GM23338 (cell line): ENCODE results near the gene ZNF470. TPM values are rescaled to one million over a fixed set of nuclear protein-coding genes. Genes with fewer than 3 reads are reported as not detected.

ENCODE experiments used
- ATAC-seq: fragments of 200-7000 bp; cut with Tn5 transposase; 3 replicates; pipeline ENCODE4 v1.9.1; 2020
- DNase-seq: peaks from one replicate; pipeline ENCODE4 v3.0.0-alpha.2; 2015; ENCODE audit warnings: low spot score
- H2AFZ ChIP-seq: fragments of 200-600 bp; sonication (generic); 2 replicates; pipeline ENCODE4 v1.8.0; 2016; ENCODE audit warnings: antibody characterized with exemption, mild to moderate bottlenecking, moderate library complexity
- H3F3A ChIP-seq: fragments of 200-600 bp; sonication (generic); replicated peaks from 2 replicates; pipeline ENCODE4 v1.8.0; 2017; ENCODE audit warnings: antibody characterized with exemption, mixed run types, low read depth
- H3K27ac ChIP-seq: fragments of 200-600 bp; sonication (generic); 2 replicates; pipeline ENCODE4 v1.6.1; 2016; ENCODE audit warnings: low read depth
- H3K27me3 ChIP-seq: fragments of 200-600 bp; sonication (generic); 2 replicates; pipeline ENCODE4 v1.8.0; 2016; ENCODE audit warnings: mild to moderate bottlenecking, mixed run types, moderate library complexity; ENCODE audit not compliant: insufficient read depth
- H3K36me3 ChIP-seq: fragments of 200-600 bp; sonication (generic); 2 replicates; pipeline ENCODE4 v1.8.0; 2016; ENCODE audit warnings: mild to moderate bottlenecking; ENCODE audit not compliant: insufficient read depth
- H3K4me1 ChIP-seq: fragments of 200-600 bp; sonication (generic); 2 replicates; pipeline ENCODE4 v1.8.0; 2016; ENCODE audit warnings: mild to moderate bottlenecking, moderate library complexity; ENCODE audit not compliant: insufficient read depth
- H3K4me2 ChIP-seq: fragments of 200-600 bp; sonication (generic); 2 replicates; pipeline ENCODE4 v1.7.1; 2017; ENCODE audit warnings: mixed run types
- H3K4me3 ChIP-seq: fragments of 200-600 bp; sonication (generic); 2 replicates; pipeline ENCODE4 v1.6.1; 2016; ENCODE audit warnings: mixed run types
- H3K79me2 ChIP-seq: fragments of 200-600 bp; sonication (generic); replicated peaks from 2 replicates; pipeline ENCODE4 v1.8.0; 2017; ENCODE audit warnings: mild to moderate bottlenecking; ENCODE audit not compliant: insufficient read depth
- H3K9me2 ChIP-seq: fragments of 200-600 bp; sonication (generic); 2 replicates; pipeline ENCODE4 v1.8.0; 2017; ENCODE audit not compliant: insufficient read depth
- H4K20me1 ChIP-seq: fragments of 200-600 bp; sonication (generic); replicated peaks from 2 replicates; pipeline ENCODE4 v1.8.0; 2017; ENCODE audit warnings: mild to moderate bottlenecking; ENCODE audit not compliant: insufficient read depth
- H3K27ac Mint-ChIP-seq: 2 replicates; pipeline ENCODE4 v1.8.0; 2020; ENCODE audit warnings: inconsistent platforms, mild to moderate bottlenecking, moderate library complexity, mixed read lengths
- H3K27me3 Mint-ChIP-seq: 3 replicates; pipeline ENCODE4 v1.8.0; 2022; ENCODE audit warnings: low read depth, mild to moderate bottlenecking, moderate library complexity, mixed read lengths, inconsistent platforms; ENCODE audit not compliant: insufficient read depth, poor library complexity
- H3K36me3 Mint-ChIP-seq: 3 replicates; pipeline ENCODE4 v1.8.0; 2021; ENCODE audit warnings: low read depth, mild to moderate bottlenecking, inconsistent platforms, moderate library complexity, mixed read lengths
- H3K4me1 Mint-ChIP-seq: 3 replicates; pipeline ENCODE4 v1.8.0; 2020; ENCODE audit warnings: mild to moderate bottlenecking, inconsistent platforms, mixed read lengths
- H3K4me3 Mint-ChIP-seq: 3 replicates; pipeline ENCODE4 v1.8.0; 2021; ENCODE audit warnings: moderate library complexity, mild to moderate bottlenecking, inconsistent platforms, mixed read lengths
- H3K9me3 Mint-ChIP-seq: 3 replicates; pipeline ENCODE4 v1.8.0; 2020; ENCODE audit warnings: moderate library complexity, mild to moderate bottlenecking, inconsistent platforms, mixed read lengths
- CREB1 ChIP-seq: fragments of 250-450 bp; sonication (Bioruptor Pico); IDR thresholded peaks from 2 replicates; pipeline ENCODE4 v1.5.0; 2020; ENCODE audit warnings: low read depth, mild to moderate bottlenecking, moderate library complexity
- CTCF ChIP-seq, 2 experiments: fragments of 200-600 bp in 1 of 2; sonication (generic) in 1 of 2; conservative IDR thresholded peaks; 2 replicates each; pipeline versions ENCODE4 v1.5.1 to v1.6.1; 2016 to 2017; ENCODE audit warnings: antibody characterized with exemption in 2 of 2, low read depth in 2 of 2, mild to moderate bottlenecking in 2 of 2, moderate library complexity in 1 of 2
- ETS1 ChIP-seq: IDR thresholded peaks from 2 replicates; pipeline ENCODE4 v1.6.1; 2016; ENCODE audit warnings: antibody characterized with exemption
- EZH2 ChIP-seq: fragments of 200-600 bp; sonication (generic); IDR thresholded peaks from one replicate; pipeline ENCODE4 v1.8.0; 2017; ENCODE audit warnings: antibody characterized with exemption, mild to moderate bottlenecking, low read depth; ENCODE audit not compliant: unreplicated experiment
- EZH2phosphoT487 ChIP-seq: fragments of 200-600 bp; sonication (generic); IDR thresholded peaks from one replicate; pipeline ENCODE4 v1.8.1; 2018; ENCODE audit warnings: antibody characterized with exemption; ENCODE audit not compliant: unreplicated experiment
- JUNB ChIP-seq: IDR thresholded peaks from one replicate; pipeline ENCODE4 v1.6.1; 2016; ENCODE audit warnings: antibody characterized with exemption; ENCODE audit not compliant: unreplicated experiment
- POLR2AphosphoS5 ChIP-seq: IDR thresholded peaks from 2 replicates; pipeline ENCODE4 v1.6.1; 2016; ENCODE audit warnings: antibody characterized with exemption, low read depth
- REST ChIP-seq: IDR thresholded peaks from one replicate; pipeline ENCODE4 v1.6.1; 2018; ENCODE audit warnings: antibody characterized with exemption; ENCODE audit not compliant: unreplicated experiment
- STAT1 ChIP-seq: IDR thresholded peaks from one replicate; pipeline ENCODE4 v1.6.1; 2016; ENCODE audit warnings: antibody characterized with exemption; ENCODE audit not compliant: unreplicated experiment
- ZNF331 ChIP-seq: fragments of 250-450 bp; sonication (Bioruptor Pico); IDR thresholded peaks from 2 replicates; pipeline ENCODE4 v1.5.0; 2020; ENCODE audit warnings: low read depth, mild to moderate bottlenecking, moderate library complexity
- ZNF462 ChIP-seq: fragments of 250-450 bp; sonication (Bioruptor Pico); IDR thresholded peaks from 2 replicates; pipeline ENCODE4 v1.5.0; 2020; ENCODE audit warnings: mild to moderate bottlenecking, moderate library complexity
- polyA plus RNA-seq: library from polyadenylated mRNA; unstranded; fragments of >200 nt; fragmentation: Nextera tagmentation; extraction: Ambion mirVana; gene quantifications from 2 replicates; pipeline ENCODE4 v1.2.1, GENCODE V29; 2016
- total RNA-seq: library from RNA; depleted of rRNA; stranded (reverse); fragments of >200 nt; shearing (Covaris generic); gene quantifications from 2 replicates; pipeline ENCODE4 v1.2.3, GENCODE V29; 2014

The ZNF470 gene
- total and polyA plus RNA-seq, 2 experiments from 2014 or later = 5.6 to 8.7 TPM

- no peaks in the 10 kb centered on the region for H3K79me2 ChIP-seq
- no peak overlapping the region for H3K4me3 ChIP-seq
- no peak overlapping the region for H3K4me2 ChIP-seq
- no peak overlapping the region for H3K27ac ChIP-seq
- no peaks in the 10 kb centered on the region for H3K4me1 ChIP-seq
- H3K9me3 Mint-ChIP-seq = peaks cover 99% of the 10 kb centered on the region
- no peak for TF ChIP-seq CTCF (conservative IDR thresholded peaks at IDR 0.05; ENCODE audit: low read depth in 2 of 2)
- no peak for TF ChIP-seq POLR2AphosphoS5
- TF ChIP-seq EZH2phosphoT487 = no peak
- no peak for TF ChIP-seq JUNB
- TF ChIP-seq REST = no peak
- TF ChIP-seq ZNF462 = no peak
- no peak for TF ChIP-seq ZNF331 (CRISPR knock-in tag)
- TF ChIP-seq CREB1 (CRISPR knock-in tag) = no peak
- no peak for TF ChIP-seq EZH2
- TF ChIP-seq ETS1 = no peak
- TF ChIP-seq STAT1 = no peak
- H3K36me3 ChIP-seq = peaks cover 17% of the 10 kb centered on the region
- H3K4me1 Mint-ChIP-seq = no peaks in the 10 kb centered on the region
- H3K36me3 Mint-ChIP-seq = peaks cover 40% of the 10 kb centered on the region
- no peak for ATAC-seq
- H4K20me1 ChIP-seq = no peaks in the 10 kb centered on the region
- no peaks in the 10 kb centered on the region for H3K9me2 ChIP-seq
- H3K27me3 ChIP-seq = no peaks in the 10 kb centered on the region
- H3K27me3 Mint-ChIP-seq = peaks cover 2% of the 10 kb centered on the region
- DNase-seq = no peak
- H3K27ac Mint-ChIP-seq = no peak overlapping the region
- no peak overlapping the region for H3K4me3 Mint-ChIP-seq
- no peak overlapping the region for H2AFZ ChIP-seq
- no peaks in the 10 kb centered on the region for H3F3A ChIP-seq
Measured at GRCh38 chr19:56525214-56525860, 41.9 kb upstream of the ZNF470 start.
